CD4-positive, alpha-beta T cell treated with Interleukin-4 for 1 hour (primary cell): ENCODE measurements around the gene AOPEP.

Experiments used
- DNase-seq, 2 donors: peaks; one replicate each; pipeline ENCODE4 v3.0.0-alpha.2; 2020 to 2022

The AOPEP gene

DNA sequence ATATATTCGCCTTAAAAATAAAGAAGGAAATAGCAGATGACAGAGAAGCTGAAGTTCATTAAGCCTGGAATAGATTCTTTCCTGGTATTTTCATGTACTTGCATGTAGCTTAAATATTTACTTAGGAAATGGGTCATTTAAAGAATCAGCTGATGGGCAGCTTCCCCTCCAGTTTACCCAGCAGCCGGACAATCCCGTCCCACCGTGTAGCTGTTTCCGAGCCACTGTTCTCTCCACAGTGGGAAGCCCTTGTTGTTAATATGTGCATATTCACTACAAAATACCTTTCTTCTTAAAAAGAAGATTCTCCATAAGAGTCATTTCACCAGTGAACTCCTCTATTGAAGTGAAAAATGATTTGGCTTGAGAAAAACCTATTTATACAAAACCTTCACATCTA lies 404.0 kb downstream of the AOPEP start:
- DNase-seq, result no peak

DNA sequence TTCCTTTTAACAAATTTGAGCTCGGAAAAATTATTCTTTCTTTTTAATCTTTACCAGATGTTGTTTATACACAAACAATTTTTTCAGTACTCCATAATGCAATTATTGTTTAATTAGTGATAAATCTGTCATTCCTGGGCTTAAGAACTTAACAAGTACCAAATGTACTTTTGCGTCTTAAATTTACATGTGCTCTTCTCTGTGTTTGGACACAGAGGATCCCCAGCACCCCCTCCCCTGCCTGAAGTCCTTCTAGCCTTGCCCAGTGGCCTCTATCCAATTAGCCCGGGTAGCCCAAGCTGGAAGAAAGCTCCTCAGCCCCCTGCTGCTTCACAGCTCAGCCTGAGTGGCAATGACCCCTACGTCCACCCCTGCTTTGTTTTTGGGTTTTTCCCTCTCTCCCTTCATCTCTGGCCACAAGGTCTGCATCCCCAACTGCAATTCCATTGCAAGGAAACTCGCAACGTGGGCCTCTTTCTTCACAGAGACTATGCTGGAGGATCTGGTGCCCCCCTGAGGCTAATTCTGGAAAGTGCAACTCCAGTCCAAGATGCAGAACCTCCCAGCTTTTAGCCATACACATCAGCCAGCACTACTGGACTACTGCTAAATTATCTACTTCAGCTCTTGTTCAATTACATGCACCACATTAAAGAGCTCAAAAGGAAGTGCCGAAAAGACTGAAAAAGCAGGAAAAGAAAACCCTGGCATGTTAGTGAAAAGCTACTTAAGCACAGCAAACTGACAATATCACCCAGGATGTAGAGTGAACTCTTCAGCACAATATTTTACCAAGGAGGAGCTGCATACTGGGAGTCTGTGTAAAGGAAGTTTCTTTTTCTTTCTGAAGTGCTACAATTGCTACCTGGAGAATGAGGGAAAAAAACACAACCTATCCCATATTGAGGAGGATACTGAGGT lies 404.8 kb downstream of the AOPEP start:
- DNase-seq, result peak; percentile 38 to 50

DNA sequence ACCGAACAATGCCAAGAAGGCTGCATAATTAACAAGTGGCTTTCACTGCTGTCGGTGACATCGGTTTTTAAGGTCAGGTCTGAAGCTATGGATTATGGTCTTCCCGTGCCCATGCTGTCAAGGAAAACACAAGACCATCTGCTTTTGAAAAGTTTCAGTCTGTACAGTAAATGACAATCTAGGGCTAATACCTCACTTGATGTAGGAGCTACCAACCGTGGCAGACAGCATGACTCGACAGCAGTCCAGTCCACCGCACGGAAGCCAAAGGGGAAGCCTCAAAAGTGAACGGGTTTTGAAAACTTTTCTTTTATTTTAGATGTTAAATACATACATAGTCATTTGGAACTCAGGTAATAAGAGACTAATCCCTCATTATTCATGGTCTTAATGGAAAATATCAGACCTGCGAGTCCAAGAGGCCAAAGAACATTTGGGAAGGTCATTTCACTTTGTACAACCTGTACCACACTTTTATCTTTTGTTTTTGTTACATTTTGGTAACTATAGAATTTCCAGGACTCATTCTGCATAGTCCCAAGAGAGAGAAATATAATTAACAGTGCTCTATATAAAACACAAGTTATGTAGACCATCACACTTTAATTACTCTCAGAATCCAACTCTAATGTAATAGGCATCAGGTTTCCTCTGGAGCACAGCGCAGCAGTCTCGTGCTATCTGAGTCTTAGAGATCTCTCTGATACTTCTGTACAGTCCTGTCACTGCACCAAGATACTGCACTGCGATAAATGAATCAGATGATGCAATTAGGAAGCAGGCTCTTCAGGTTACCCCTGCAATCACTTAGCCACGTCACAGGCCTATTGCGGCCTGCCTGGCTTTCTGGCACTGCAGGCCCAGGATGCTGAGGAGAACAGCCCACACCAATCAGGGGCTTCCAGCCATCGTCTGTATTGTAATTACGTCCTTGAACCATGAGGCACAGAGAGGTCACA lies 406.1 kb downstream of the AOPEP start:
- DNase-seq, result no peak

DNA sequence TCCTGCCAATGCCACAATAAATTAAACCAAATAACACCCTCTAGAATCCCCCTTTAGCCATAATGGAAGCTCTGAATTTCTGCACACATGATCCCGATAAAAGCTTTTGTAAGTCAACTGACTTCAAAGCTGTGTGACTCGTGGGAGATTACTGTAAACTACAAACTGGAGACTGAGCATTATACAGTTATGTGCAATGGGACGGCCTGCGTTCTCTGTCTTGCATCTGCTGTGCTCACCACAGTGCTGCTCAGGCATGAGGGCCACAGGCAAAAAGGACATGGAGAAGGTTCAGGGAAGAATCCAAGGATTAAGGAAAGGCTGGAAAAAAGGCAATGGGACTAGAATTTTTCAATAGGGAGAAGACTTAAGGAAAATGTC lies 406.8 kb downstream of the AOPEP start:
- no peak for DNase-seq

DNA sequence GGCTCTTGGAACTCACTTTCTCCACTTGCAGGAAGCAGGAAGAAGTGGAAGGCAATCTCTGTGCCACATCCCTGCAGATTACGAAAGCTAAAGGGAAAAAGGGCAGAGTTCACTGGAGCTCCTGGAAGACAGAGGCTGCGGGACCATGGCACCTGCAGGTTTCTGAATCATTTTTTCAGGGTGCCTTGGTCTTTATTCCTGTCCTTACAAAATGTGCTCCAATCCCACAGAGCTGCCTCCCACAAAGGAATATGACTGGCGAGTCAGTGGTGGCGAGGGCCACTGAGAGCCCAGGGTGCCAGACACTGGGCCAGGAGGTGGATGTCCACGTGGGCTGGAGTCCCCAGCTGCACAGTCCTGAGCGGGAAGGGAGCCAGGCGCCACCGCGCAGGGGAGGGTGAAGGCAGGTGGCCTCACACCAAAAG lies 408.0 kb downstream of the AOPEP start:
- no peak for DNase-seq

DNA sequence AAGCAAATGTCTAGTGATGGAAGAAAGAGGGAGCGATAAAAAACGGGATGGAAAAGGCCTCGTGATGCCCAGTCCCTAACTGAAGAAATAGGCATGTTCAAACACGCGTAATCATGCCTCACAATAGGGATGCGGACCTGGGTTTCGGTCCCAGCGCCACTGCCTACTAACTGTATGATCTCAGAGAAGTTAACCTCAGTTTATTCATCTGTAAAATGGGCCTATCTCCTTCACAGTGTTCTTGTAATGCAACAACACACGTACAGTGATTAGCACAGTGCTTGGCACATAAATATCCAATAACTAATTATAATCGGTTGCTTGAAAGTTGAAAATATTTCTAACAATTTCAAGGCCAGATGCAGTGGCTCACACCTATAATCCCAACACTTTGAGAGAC lies 409.3 kb downstream of the AOPEP start:
- DNase-seq, result no peak
